WTC11 (cell line): ENCODE data around the gene MRPS16.

ENCODE experiments used
- FOXP1 ChIP-seq: sonication (generic); formaldehyde crosslinking; IDR thresholded peaks from 2 replicates; pipeline ENCODE4 v1.8.0; 2022; ENCODE audit warnings: missing genetic modification reagents, mild to moderate bottlenecking, moderate library complexity, borderline replicate concordance
- NR3C1 ChIP-seq: sonication (generic); formaldehyde crosslinking; conservative IDR thresholded peaks from 2 replicates; pipeline ENCODE4 v1.8.1; 2023; ENCODE audit warnings: low read depth, mild to moderate bottlenecking, missing genetic modification reagents

GRCh38 chr10:73207883-73208282 lies 44.6 kb downstream of the MRPS16 start:
- TF ChIP-seq NR3C1 (CRISPR knock-in tag) (no peak), FOXP1 (CRISPR knock-in tag) (no peak)
